GM12878 (cell line): ENCODE results near the gene TRIM17. TPM values are rescaled to one million over a fixed set of nuclear protein-coding genes. Genes with fewer than 3 reads are reported as not detected.

Source experiments
- ATAC-seq: fragments of 200-7000 bp; cut with Tn5 transposase; 3 replicates; pipeline ENCODE4 v1.9.1; 2020; ENCODE audit warnings: mild to moderate bottlenecking, moderate library complexity
- BruUV-seq: library from RNA; stranded (reverse); fragments of 400-500 nt; replicated peaks from 2 replicates; lab custom pipeline; 2021; lab: Mats Ljungman, UMichigan
- CTCF ChIA-PET: fragments of 300-600 bp; sonication (Branson Sonifier 250); formaldehyde crosslinking; extraction: SDS; loops from one replicate; lab custom pipeline; 2021; ENCODE audit warnings: inconsistent platforms; lab: Yijun Ruan, JAX
- POLR2A ChIA-PET: fragments of 350-600 bp; formaldehyde crosslinking; extraction: SDS; loops from one replicate; lab custom pipeline; 2021; ENCODE audit warnings: inconsistent platforms; lab: Charles Lee
- RAD21 ChIA-PET: fragments of 300-600 bp; sonication (Branson Sonifier 250); formaldehyde crosslinking; loops from one replicate; lab custom pipeline; 2023; ENCODE audit warnings: antibody characterized with exemption; ENCODE audit not compliant: unreplicated experiment; lab: Charles Lee
- SMC1A ChIA-PET: fragments of 300-600 bp; sonication (Branson Sonifier 250); formaldehyde crosslinking; loops from one replicate; lab custom pipeline; 2023; ENCODE audit not compliant: unreplicated experiment, uncharacterized antibody; lab: Charles Lee
- DNase-seq: peaks from one replicate; pipeline ENCODE4 v3.0.0-alpha.2; 2011; ENCODE audit warnings: low read depth, low spot score
- FAIRE-seq: peaks from 3 replicates; lab custom pipeline; 2011; peaks lifted over from hg19 to GRCh38; lab: Jason Lieb, UNC
- H2AFZ ChIP-seq: 2 replicates; pipeline ENCODE4 v1.6.0; 2011; ENCODE audit warnings: low read depth, low read length, control low read depth; ENCODE audit not compliant: control insufficient read depth
- H3K27ac ChIP-seq: 2 replicates; pipeline ENCODE4 v1.5.1; 2011; ENCODE audit warnings: control low read depth; ENCODE audit not compliant: control insufficient read depth, insufficient read depth
- H3K27me3 ChIP-seq, 2 experiments: replicated peaks in 1 of 2; 2 replicates each; pipeline versions ENCODE4 v1.6.0 to v1.6.1; 2011; ENCODE audit warnings: low read length in 1 of 2; ENCODE audit not compliant: control insufficient read depth in 2 of 2, insufficient read depth in 2 of 2
- H3K36me3 ChIP-seq, 2 experiments: 2 replicates each; pipeline ENCODE4 v1.5.1; 2011; ENCODE audit warnings: low read length in 1 of 2; ENCODE audit not compliant: control insufficient read depth in 2 of 2, insufficient read depth in 2 of 2
- H3K4me1 ChIP-seq: 2 replicates; pipeline ENCODE4 v1.6.1; 2011; ENCODE audit warnings: mild to moderate bottlenecking, low read length, moderate library complexity, mixed read lengths; ENCODE audit not compliant: control insufficient read depth, insufficient read depth
- H3K4me2 ChIP-seq: 2 replicates; pipeline ENCODE4 v1.6.0; 2011; ENCODE audit warnings: control low read depth; ENCODE audit not compliant: control insufficient read depth, insufficient read depth
- H3K4me3 ChIP-seq: fragments of 200-600 bp; sonication (generic); 2 replicates; pipeline ENCODE4 v1.5.1; 2016
- H3K79me2 ChIP-seq: 2 replicates; pipeline ENCODE4 v1.6.0; 2011; ENCODE audit warnings: low read length; ENCODE audit not compliant: control insufficient read depth, insufficient read depth
- H3K9ac ChIP-seq: 2 replicates; pipeline ENCODE4 v1.8.0; 2011; ENCODE audit warnings: low read length, control low read depth, mixed read lengths; ENCODE audit not compliant: control insufficient read depth, insufficient read depth
- H3K9me3 ChIP-seq: replicated peaks from 3 replicates; pipeline ENCODE4 v1.5.1; 2011; ENCODE audit warnings: mild to moderate bottlenecking, low read length; ENCODE audit not compliant: control insufficient read depth, insufficient read depth
- H4K20me1 ChIP-seq: 2 replicates; pipeline ENCODE4 v1.6.0; 2011; ENCODE audit not compliant: control insufficient read depth, insufficient read depth
- CHD2 ChIP-seq: IDR thresholded peaks from 2 replicates; pipeline ENCODE4 v1.6.1; 2011; ENCODE audit warnings: low read depth, low read length, improper control_type of control experiment, borderline replicate concordance
- DPF2 ChIP-seq: fragments of 450-650 bp; IDR thresholded peaks from 2 replicates; pipeline ENCODE4 v1.6.1; 2017; ENCODE audit warnings: mild to moderate bottlenecking
- HDAC6 ChIP-seq: fragments of 200-600 bp; sonication (generic); IDR thresholded peaks from one replicate; pipeline ENCODE4 v1.8.0; 2017; ENCODE audit warnings: antibody characterized with exemption; ENCODE audit not compliant: unreplicated experiment
- LARP7 ChIP-seq: fragments of 450-650 bp; IDR thresholded peaks from 2 replicates; pipeline ENCODE4 v1.6.1; 2017; ENCODE audit warnings: mild to moderate bottlenecking
- MYC ChIP-seq: IDR thresholded peaks from 2 replicates; pipeline ENCODE4 v1.6.1; 2011; ENCODE audit warnings: mild to moderate bottlenecking, low read length, moderate library complexity, inconsistent platforms; ENCODE audit not compliant: insufficient read depth, insufficient replicate concordance, insufficient read length, severe bottlenecking
- PML ChIP-seq: IDR thresholded peaks from 2 replicates; pipeline ENCODE4 v1.6.1; 2012; ENCODE audit warnings: low read length, inconsistent platforms
- POU2F2 ChIP-seq: IDR thresholded peaks from 3 replicates; pipeline ENCODE4 v1.6.1; 2011; ENCODE audit warnings: low read depth, mild to moderate bottlenecking, low read length, borderline replicate concordance
- STAT1 ChIP-seq: fragments of 450-650 bp; conservative IDR thresholded peaks from 2 replicates; pipeline ENCODE4 v1.6.1; 2014; ENCODE audit warnings: antibody characterized with exemption, mild to moderate bottlenecking
- SUZ12 ChIP-seq: fragments of 200-600 bp; sonication (generic); IDR thresholded peaks from one replicate; pipeline ENCODE4 v1.6.1; 2018; ENCODE audit warnings: antibody characterized with exemption, mild to moderate bottlenecking; ENCODE audit not compliant: unreplicated experiment
- ZNF217 ChIP-seq: fragments of 450-650 bp; IDR thresholded peaks from 2 replicates; pipeline ENCODE4 v1.6.1; 2017; ENCODE audit warnings: antibody characterized with exemption, mild to moderate bottlenecking
- ZNF274 ChIP-seq: IDR thresholded peaks from one replicate; pipeline ENCODE4 v1.8.0; 2011; ENCODE audit not compliant: insufficient read length, insufficient read depth
- WGBS: methylation state at CpG from one replicate; pipeline ENCODE4 v1.1.6; 2016; ENCODE audit warnings: low lambda C conversion rate; ENCODE audit not compliant: insufficient replicate concordance, insufficient coverage; ENCODE audit errors: missing lambda C conversion rate; 5-methylcytosine and 5-hydroxymethylcytosine counted together
- in situ Hi-C: fragments of 300-500 bp; cut with MboI; formaldehyde crosslinking; loops from 9 replicates; pipeline ENCODE4 v1.14.3; 2018; ENCODE audit warnings: mixed read lengths
- intact Hi-C: fragments of 100-400 bp; cut with micrococcal nuclease; formaldehyde crosslinking; loops from one replicate; pipeline ENCODE4 v1.14.2; 2022; ENCODE audit not compliant: unreplicated experiment
- polyA plus RNA-seq, 11 experiments: library from polyadenylated mRNA; depleted of rRNA in 4 of 11; unstranded in 6 of 11; stranded (reverse) in 5 of 11; fragments of >200 nt; fragmentation: Nextera tagmentation in 4 of 11; fragmentation: Illumina TruSeq in 1 of 11; extraction: Ambion mirVana in 4 of 11; extraction: Trizol in 1 of 11; gene quantifications; 1 replicate in 1 of 11; 2 replicates in 10 of 11; pipeline versions ENCODE4 v1.2.1 to v1.2.3, GENCODE V29; 2011 to 2016; ENCODE audit warnings: inconsistent platforms in 2 of 11, missing spikeins in 2 of 11, low read depth in 1 of 11
- total RNA-seq, 4 experiments: library from RNA; depleted of rRNA in 3 of 4; stranded (reverse); fragments of >200 nt in 3 of 4; fragmentation: Illumina TruSeq in 1 of 4; extraction: Trizol in 1 of 4; gene quantifications; 2 replicates each; pipeline versions ENCODE4 v1.2.1 to v1.2.3, GENCODE V29; 2013 to 2021
- TF ChIP-seq, protein P1 (sequence below): fragments of 450-650 bp; formaldehyde crosslinking; IDR thresholded peaks from 2 replicates; pipeline ENCODE4 v1.4.0; 2020; ENCODE audit warnings: mild to moderate bottlenecking, moderate library complexity
- TF ChIP-seq, protein P2 (sequence below): IDR thresholded peaks from 2 replicates; pipeline ENCODE4 v1.6.1; 2012; ENCODE audit warnings: low read depth, low read length, improper control_type of control experiment
- TF ChIP-seq, protein P3 (sequence below): IDR thresholded peaks from 2 replicates; pipeline ENCODE4 v1.6.1; 2012; ENCODE audit warnings: low read length, inconsistent platforms
- TF ChIP-seq, protein P4 (sequence below): fragments of 450-650 bp; formaldehyde crosslinking; IDR thresholded peaks from 2 replicates; pipeline ENCODE4 v1.5.0; 2022; ENCODE audit warnings: mild to moderate bottlenecking, missing genetic modification characterization

The TRIM17 gene
- total and polyA plus RNA-seq, 10 of the 15 experiments (the other 5 are each of a cell fraction or from before 2014, with no cell fraction given), result 0.16 to 0.32 TPM; not detected in 8

DNA sequence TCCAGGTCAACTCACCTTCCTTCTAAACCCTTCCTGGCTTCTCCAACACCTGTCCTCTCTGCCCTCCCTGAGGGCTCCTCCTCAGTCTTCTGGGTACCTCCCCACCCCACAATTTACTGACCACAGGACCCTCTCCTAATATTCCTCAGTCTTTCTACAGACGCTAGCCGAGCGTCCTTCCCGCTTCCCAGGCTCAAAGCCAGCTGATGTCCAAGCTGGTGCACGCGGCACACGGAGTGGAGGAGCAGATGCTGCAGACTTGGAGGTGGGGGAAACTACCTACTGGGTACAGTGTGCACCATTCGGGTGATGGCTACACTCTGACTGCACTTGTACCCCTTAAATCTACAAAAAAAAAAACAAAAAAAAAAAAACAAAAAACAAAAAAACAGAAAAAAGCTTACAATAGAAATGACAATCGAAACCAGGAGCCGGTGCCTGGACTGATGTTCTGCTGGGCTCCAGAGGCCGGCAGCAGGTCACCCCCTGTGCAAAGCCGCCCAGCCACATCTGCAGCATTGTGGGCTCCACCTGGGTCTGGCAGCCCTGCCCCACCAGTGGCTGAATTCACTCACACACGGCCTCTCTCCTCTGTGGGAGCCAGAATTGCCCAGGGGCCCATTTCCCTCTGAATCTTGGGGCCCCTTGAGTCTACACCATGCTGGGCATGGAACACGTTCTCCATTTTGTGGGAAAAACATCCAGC lies 17.0 kb downstream of the TRIM17 start:
- Histone ChIP-seq H3K27me3 (no peaks in the 10 kb centered on the region), H3K9ac (no peak overlapping the region), H2AFZ (no peak overlapping the region), H3K4me3 (no peak overlapping the region), H3K4me2 (no peak overlapping the region), H3K79me2 (peaks cover 24% of the 10 kb centered on the region), H3K27ac (no peak overlapping the region), H3K36me3 (peaks cover 15 to 24% of the 10 kb centered on the region in 2 experiments), H4K20me1 (no peaks in the 10 kb centered on the region), H3K4me1 (no peaks in the 10 kb centered on the region; the same call in 1 of the 2 replicates), H3K9me3 (no peaks in the 10 kb centered on the region)
- RAD21 ChIA-PET, result no interaction called here
- SMC1A ChIA-PET, result interaction anchor here (0.6 kb wide), 1 partner anchor 308 kb away, joined by 3 read pairs; no protein-coding TSS in a partner anchor
- POLR2A ChIA-PET, result no interaction called here
- whole genome bisulfite sequencing, result 95% methylated on average over 13 of the region's 14 CpGs
- ATAC-seq (no peak), FAIRE-seq (no peak), DNase-seq (no peak)
- CTCF ChIA-PET, result interaction anchor here (0.8 kb wide), 1 partner anchor 100 kb away, joined by 4 read pairs; no protein-coding TSS in a partner anchor
- no TSS peak for BruUV-seq
- intact Hi-C loops (no loop called here), in situ Hi-C loops (no loop called here)
- TF ChIP-seq LARP7 (no peak), CHD2 (no peak), ZNF217 (no peak), POU2F2 (no peak), ZNF274 (no peak), PML (no peak), DPF2 (no peak), MYC (no peak), STAT1 (no peak), HDAC6 (no peak), SUZ12 (no peak)
- TF ChIP-seq, protein P1, sequence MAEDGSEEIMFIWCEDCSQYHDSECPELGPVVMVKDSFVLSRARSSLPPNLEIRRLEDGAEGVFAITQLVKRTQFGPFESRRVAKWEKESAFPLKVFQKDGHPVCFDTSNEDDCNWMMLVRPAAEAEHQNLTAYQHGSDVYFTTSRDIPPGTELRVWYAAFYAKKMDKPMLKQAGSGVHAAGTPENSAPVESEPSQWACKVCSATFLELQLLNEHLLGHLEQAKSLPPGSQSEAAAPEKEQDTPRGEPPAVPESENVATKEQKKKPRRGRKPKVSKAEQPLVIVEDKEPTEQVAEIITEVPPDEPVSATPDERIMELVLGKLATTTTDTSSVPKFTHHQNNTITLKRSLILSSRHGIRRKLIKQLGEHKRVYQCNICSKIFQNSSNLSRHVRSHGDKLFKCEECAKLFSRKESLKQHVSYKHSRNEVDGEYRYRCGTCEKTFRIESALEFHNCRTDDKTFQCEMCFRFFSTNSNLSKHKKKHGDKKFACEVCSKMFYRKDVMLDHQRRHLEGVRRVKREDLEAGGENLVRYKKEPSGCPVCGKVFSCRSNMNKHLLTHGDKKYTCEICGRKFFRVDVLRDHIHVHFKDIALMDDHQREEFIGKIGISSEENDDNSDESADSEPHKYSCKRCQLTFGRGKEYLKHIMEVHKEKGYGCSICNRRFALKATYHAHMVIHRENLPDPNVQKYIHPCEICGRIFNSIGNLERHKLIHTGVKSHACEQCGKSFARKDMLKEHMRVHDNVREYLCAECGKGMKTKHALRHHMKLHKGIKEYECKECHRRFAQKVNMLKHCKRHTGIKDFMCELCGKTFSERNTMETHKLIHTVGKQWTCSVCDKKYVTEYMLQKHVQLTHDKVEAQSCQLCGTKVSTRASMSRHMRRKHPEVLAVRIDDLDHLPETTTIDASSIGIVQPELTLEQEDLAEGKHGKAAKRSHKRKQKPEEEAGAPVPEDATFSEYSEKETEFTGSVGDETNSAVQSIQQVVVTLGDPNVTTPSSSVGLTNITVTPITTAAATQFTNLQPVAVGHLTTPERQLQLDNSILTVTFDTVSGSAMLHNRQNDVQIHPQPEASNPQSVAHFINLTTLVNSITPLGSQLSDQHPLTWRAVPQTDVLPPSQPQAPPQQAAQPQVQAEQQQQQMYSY (CRISPR knock-in tag), result no peak
- TF ChIP-seq, protein P2, sequence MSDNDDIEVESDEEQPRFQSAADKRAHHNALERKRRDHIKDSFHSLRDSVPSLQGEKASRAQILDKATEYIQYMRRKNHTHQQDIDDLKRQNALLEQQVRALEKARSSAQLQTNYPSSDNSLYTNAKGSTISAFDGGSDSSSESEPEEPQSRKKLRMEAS, result no peak
- TF ChIP-seq, protein P3, sequence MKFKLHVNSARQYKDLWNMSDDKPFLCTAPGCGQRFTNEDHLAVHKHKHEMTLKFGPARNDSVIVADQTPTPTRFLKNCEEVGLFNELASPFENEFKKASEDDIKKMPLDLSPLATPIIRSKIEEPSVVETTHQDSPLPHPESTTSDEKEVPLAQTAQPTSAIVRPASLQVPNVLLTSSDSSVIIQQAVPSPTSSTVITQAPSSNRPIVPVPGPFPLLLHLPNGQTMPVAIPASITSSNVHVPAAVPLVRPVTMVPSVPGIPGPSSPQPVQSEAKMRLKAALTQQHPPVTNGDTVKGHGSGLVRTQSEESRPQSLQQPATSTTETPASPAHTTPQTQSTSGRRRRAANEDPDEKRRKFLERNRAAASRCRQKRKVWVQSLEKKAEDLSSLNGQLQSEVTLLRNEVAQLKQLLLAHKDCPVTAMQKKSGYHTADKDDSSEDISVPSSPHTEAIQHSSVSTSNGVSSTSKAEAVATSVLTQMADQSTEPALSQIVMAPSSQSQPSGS, result no peak
- TF ChIP-seq, protein P4, sequence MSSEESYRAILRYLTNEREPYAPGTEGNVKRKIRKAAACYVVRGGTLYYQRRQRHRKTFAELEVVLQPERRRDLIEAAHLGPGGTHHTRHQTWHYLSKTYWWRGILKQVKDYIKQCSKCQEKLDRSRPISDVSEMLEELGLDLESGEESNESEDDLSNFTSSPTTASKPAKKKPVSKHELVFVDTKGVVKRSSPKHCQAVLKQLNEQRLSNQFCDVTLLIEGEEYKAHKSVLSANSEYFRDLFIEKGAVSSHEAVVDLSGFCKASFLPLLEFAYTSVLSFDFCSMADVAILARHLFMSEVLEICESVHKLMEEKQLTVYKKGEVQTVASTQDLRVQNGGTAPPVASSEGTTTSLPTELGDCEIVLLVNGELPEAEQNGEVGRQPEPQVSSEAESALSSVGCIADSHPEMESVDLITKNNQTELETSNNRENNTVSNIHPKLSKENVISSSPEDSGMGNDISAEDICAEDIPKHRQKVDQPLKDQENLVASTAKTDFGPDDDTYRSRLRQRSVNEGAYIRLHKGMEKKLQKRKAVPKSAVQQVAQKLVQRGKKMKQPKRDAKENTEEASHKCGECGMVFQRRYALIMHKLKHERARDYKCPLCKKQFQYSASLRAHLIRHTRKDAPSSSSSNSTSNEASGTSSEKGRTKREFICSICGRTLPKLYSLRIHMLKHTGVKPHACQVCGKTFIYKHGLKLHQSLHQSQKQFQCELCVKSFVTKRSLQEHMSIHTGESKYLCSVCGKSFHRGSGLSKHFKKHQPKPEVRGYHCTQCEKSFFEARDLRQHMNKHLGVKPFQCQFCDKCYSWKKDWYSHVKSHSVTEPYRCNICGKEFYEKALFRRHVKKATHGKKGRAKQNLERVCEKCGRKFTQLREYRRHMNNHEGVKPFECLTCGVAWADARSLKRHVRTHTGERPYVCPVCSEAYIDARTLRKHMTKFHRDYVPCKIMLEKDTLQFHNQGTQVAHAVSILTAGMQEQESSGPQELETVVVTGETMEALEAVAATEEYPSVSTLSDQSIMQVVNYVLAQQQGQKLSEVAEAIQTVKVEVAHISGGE (CRISPR knock-in tag), result no peak
